Measurements from ENCODE around the gene NFIC. TPM values are rescaled to one million over a fixed set of nuclear protein-coding genes. Genes with fewer than 3 reads are reported as not detected.

The NFIC gene
- total and polyA plus RNA-seq, 2 experiments from 2014 or later = 7.8 to 20.9 TPM

GRCh38 chr19:3510727-3511126 lies 144.3 kb downstream of the NFIC start:
- TF ChIP-seq EZH2 (IDR thresholded peaks at IDR 0.05; ENCODE audit: borderline replicate concordance) = no peak
- H3K79me2 ChIP-seq = peaks cover 95% of the 10 kb centered on the region
- no peaks in the 10 kb centered on the region for H3K27me3 ChIP-seq

GRCh38 chr19:3511506-3512251 lies 145.3 kb downstream of the NFIC start:
- 97% methylated on average over 26 of the region's 26 CpGs for WGBS (ENCODE audit: low lambda C conversion rate, missing lambda C conversion rate)
- no peak overlapping the region for H3K27ac ChIP-seq
- no peaks in the 10 kb centered on the region for H3K27me3 ChIP-seq
- H3K4me3 ChIP-seq = no peak overlapping the region
- H3K4me2 ChIP-seq = no peak overlapping the region
- H3K4me1 ChIP-seq (ENCODE audit: insufficient read depth) = peaks cover 10% of the 10 kb centered on the region
- no peaks in the 10 kb centered on the region for H3K9me2 ChIP-seq (replicated peaks; ENCODE audit: insufficient read depth)
- peaks cover 100% of the 10 kb centered on the region for H3K79me2 ChIP-seq
- H3K36me3 ChIP-seq (replicated peaks; ENCODE audit: insufficient read depth, low read depth) = no peaks in the 10 kb centered on the region
- no peak for DNase-seq (ENCODE audit: low spot score)
- peaks cover 91% of the 10 kb centered on the region for H4K20me1 ChIP-seq (ENCODE audit: insufficient read depth, poor library complexity, severe bottlenecking)
- TF ChIP-seq EZH2 (IDR thresholded peaks at IDR 0.05; ENCODE audit: borderline replicate concordance) (no peak), CTCF (IDR thresholded peaks at IDR 0.05; ENCODE audit: poor library complexity) (no peak), EZH2phosphoT487 (IDR thresholded peaks at IDR 0.05; ENCODE audit: low read depth, severe bottlenecking, unreplicated experiment) (no peak)
- no peaks in the 10 kb centered on the region for H3K9me3 ChIP-seq (ENCODE audit: low read depth)
- H2AFZ ChIP-seq = no peak overlapping the region

More at GRCh38 chr19:3510727-3511126, 144.3 kb downstream of the NFIC start:
- 91% methylated on average over 19 of the region's 22 CpGs for WGBS (ENCODE audit: low lambda C conversion rate, missing lambda C conversion rate)
- Histone ChIP-seq H3K4me3 (no peak overlapping the region), H3K27ac (no peak overlapping the region), H3K36me3 (replicated peaks; ENCODE audit: insufficient read depth, low read depth) (no peaks in the 10 kb centered on the region), H4K20me1 (ENCODE audit: insufficient read depth, poor library complexity, severe bottlenecking) (peaks cover 81% of the 10 kb centered on the region), H3K4me1 (ENCODE audit: insufficient read depth) (peaks cover 10% of the 10 kb centered on the region), H3K9me3 (ENCODE audit: low read depth) (no peaks in the 10 kb centered on the region), H2AFZ (no peak overlapping the region), H3K4me2 (no peak overlapping the region), H3K9me2 (replicated peaks; ENCODE audit: insufficient read depth) (no peaks in the 10 kb centered on the region)
- no peak for DNase-seq (ENCODE audit: low spot score)

GRCh38 chr19:3512562-3513228 lies 146.3 kb downstream of the NFIC start:
- H3K27me3 ChIP-seq = no peaks in the 10 kb centered on the region
- no peak for DNase-seq (ENCODE audit: low spot score)
- peaks cover 98% of the 10 kb centered on the region for H4K20me1 ChIP-seq (ENCODE audit: insufficient read depth, poor library complexity, severe bottlenecking)
- H3K9me2 ChIP-seq (replicated peaks; ENCODE audit: insufficient read depth) = no peaks in the 10 kb centered on the region
- H2AFZ ChIP-seq = no peak overlapping the region
- WGBS (ENCODE audit: low lambda C conversion rate, missing lambda C conversion rate) = 94% methylated on average over 17 of the region's 17 CpGs
- H3K4me3 ChIP-seq = no peak overlapping the region
- peaks cover 15% of the 10 kb centered on the region for H3K4me1 ChIP-seq (ENCODE audit: insufficient read depth)
- TF ChIP-seq EZH2 (IDR thresholded peaks at IDR 0.05; ENCODE audit: borderline replicate concordance) (no peak), CTCF (IDR thresholded peaks at IDR 0.05; ENCODE audit: poor library complexity) (no peak), EZH2phosphoT487 (IDR thresholded peaks at IDR 0.05; ENCODE audit: low read depth, severe bottlenecking, unreplicated experiment) (no peak)
- H3K79me2 ChIP-seq = peaks cover 100% of the 10 kb centered on the region
- H3K36me3 ChIP-seq (replicated peaks; ENCODE audit: insufficient read depth, low read depth) = no peaks in the 10 kb centered on the region
- H3K27ac ChIP-seq = no peak overlapping the region
- H3K4me2 ChIP-seq = no peak overlapping the region
- H3K9me3 ChIP-seq (ENCODE audit: low read depth) = no peaks in the 10 kb centered on the region
